GM12801 (cell line): ENCODE measurements around the gene KRTAP4-12.

ENCODE experiments used
- CTCF ChIP-seq: IDR thresholded peaks from one replicate; pipeline ENCODE4 v1.5.1; 2011; ENCODE audit warnings: control low read depth; ENCODE audit not compliant: insufficient read length; ENCODE audit errors: extremely low read depth

Gene KRTAP4-12

GRCh38 chr17:41133880-41134735 is 10.1 kb upstream of the KRTAP4-12 start:
- no peak for TF ChIP-seq CTCF

GRCh38 chr17:41131979-41132378 is 8.0 kb upstream of the KRTAP4-12 start:
- no peak for TF ChIP-seq CTCF

DNA sequence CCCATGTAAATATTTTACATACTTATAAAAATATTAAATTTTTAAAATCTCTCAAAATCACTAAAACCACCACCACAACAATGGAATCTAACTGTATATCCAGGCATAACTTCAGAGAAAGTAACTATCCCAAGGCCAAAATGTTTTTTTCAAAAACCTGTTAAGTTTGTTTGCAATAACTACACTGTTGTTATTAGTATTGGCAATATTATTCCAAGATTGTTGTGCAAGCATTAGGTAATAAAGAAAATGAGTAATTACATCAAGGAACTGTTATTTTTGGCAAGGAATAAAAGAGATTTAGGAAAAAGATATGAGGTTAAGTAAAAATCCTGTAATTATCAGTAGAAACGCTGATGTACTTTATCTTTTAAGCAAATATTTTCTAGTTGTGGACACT is 3.4 kb upstream of the KRTAP4-12 start:
- TF ChIP-seq CTCF = no peak

DNA sequence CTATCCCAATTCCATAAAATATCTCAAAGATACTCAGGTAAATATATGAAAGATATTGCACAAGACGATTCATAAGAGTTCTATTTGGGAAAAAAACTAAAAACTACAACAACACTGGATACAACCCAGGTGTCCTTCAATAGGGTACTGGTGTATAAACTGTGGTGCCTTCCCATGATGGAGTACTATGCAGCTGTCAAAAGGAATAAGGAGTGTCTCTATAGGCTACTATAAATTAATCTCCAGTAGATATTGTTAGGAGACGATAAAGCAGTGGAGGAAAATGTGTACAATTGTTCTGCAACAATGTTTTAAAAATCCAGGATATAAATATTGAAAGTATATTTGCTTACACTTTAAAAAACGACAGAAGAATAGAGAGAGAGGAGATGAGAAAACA is 2.4 kb upstream of the KRTAP4-12 start:
- no peak for TF ChIP-seq CTCF

GRCh38 chr17:41125064-41125463 is 1.1 kb upstream of the KRTAP4-12 start:
- TF ChIP-seq CTCF = no peak

GRCh38 chr17:41121742-41122141 is 2.2 kb downstream of the KRTAP4-12 start:
- no peak for TF ChIP-seq CTCF

DNA sequence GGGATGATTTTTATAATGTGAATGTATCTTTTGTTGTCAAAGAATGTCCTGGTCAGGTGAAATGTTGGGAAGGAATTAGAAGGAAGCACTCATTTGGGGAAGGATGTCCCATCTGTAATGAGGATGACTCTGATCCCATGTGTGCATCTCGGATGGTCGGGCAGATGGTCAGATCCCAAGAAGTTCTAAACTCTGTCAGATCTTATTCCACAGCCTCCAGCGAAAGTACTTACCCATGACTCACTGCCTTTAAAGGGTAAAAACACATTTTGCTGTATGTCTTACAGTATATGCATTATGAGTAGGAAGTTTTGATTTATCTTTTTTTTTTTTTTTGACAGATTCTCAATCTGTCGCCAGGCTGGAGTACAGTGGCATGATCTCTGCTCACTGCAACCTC is 5.3 kb downstream of the KRTAP4-12 start:
- TF ChIP-seq CTCF = no peak
